UCSD-AML1 (cell line): ENCODE results near the gene FOXC1.

Source experiments
- DNase-seq: peaks from one replicate; lab custom pipeline; 2025; ENCODE audit not compliant: unreplicated experiment; lab: John Stamatoyannopoulos, UW

FOXC1 gene

DNA sequence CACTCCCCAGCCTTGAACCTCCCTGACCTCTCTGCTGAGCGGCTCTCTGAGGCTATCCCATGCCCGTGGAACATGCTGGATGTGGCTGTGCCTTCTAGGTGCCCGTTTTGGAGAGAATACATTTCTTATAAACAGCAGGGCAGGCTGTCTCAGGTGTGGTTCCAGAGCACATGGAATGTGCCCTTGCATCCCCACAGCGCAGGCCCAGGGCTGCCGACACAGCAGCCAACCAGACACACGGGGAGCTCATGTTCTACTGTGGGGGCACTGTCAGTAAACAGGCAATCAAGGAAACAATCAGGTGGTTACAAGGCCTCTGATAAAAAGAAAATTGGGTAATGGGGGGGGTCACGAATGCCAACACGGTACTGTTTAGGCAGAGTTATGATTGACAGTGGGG lies 30.8 kb downstream of the FOXC1 start:
- DNase-seq = no peak

DNA sequence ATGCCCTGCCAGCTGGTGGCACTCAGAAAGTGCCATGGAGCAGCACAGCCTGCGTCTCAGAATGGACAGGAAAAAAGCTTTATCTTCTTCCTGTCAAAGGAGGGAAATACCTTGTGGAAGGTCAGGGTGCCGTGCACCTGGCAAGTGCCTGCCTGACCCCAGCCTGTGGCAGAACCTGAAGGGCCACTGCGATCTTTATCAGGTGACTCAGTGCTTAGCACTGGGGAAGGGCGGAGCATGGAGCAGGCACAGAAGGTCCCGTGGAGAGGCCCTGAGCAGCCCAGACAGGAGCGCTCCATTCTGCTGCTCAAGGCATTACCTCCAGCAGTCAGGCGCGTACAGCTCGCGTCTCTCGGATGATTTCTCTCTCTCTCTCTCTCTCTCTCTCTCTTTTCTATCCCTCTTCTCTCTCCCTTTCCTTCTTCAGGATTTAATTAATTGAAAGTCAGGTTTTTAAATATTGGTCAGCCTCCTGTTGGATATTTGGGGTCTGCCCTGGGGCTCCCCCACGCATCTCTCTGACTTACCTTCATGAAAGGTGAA lies 31.7 kb downstream of the FOXC1 start:
- no peak for DNase-seq

DNA sequence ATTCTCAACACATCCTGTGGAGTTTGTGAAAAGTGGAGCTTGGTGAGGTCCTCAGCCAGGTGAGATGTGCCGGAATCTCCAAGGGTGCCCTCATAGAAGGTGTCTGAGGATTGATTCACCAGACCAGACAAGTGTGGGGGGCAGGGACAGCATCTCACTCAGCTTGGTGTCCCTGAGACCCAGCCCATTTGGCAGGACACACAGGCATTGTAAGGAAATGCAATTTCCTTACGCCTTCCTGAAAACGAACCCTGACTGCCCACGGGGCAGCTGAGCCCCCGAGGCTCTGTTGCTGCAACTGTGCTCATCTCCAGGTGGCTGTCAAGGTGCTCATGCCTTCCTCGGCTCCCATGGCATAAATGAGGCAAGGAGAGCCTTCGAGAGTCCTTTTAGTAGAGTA lies 33.4 kb downstream of the FOXC1 start:
- no peak for DNase-seq

DNA sequence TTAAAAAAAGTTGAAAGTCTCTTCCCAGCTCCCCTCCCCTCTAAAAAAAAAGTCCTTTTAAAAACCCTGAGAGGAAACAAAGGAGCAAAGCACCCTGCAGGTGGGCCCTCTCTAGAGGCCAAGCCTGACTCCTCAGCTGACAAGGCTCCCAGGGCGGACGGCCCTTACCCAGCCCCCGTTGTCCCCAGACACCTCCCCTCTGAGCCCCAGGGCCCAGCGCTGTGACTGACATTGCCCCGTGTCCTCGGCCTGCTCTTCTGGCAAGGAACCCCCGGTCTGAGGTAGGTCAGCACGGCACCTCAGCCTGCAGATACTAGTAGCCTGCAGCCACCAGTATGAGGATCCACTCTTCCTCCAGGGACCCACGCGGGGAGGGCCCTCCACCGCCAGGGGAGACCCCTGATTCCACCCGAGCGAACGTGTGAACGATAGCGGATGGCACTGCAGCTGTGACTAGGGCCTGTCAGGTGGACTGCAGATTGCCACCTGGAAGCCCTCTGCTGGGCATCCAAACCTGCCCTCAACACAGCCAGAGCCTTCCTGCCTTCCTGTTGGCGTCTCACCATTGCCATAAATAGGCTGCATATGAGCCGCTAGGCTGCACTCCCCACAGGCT lies 34.2 kb downstream of the FOXC1 start:
- DNase-seq = no peak

DNA sequence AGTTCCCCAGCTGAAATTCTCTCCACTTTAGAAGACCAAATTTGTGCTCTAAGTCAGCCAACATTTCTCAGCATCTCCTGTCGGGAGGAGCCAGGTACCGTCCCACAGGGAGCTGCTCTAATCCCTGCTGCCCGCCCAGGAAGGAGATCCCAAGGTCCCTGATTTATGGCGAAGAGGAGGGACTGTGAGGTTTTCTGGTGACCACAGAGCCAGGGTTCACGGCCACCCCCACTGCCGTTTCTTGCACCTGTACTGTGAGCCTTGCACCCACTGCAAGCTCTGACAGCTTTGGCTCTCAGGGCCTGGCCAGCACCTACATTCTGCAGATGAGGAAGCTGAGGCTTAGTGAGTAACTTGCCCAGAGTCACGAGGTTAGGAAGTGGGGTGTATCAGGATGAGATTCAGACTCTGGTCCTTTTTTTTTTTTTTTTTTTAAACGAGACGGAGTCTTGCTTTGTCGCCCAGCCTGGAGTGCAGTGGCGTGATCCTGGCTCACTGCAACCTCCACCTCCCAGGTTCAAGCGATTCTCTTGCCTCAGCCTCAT lies 34.9 kb downstream of the FOXC1 start:
- DNase-seq = no peak

DNA sequence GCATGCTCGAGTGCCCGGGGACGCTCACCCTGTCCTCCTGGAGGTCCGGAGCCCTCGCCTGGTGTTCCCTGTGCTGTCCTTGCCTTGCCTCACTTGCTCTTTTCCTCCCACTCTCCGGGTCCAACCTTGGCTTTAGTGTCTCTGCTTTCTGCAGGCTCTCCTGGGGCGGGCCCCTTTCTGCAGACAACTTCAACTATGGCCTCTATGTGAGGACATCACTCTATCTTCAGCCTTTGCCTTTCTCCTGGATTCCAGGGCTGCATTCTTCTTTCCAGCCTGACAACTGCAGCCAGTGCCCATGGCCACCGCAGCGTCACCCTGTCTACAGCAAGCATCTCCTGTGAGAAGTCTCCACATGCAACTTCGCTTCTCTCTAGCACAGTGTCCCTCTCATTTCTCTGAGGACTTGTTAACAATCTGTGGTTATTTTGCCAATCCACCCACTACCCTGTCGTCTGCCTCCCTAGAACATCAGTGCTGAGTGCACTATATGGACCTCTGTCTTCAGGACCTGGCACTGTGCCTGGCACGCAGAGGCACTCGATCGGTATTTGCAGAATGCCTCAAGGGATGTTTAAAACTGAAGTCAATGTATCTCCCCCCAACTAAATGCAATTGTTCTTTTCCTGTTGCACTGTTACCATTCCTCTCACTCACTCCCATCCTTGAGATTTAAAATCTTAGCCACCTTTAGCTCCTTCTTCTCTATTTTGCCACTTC lies 35.9 kb downstream of the FOXC1 start:
- no peak for DNase-seq

DNA sequence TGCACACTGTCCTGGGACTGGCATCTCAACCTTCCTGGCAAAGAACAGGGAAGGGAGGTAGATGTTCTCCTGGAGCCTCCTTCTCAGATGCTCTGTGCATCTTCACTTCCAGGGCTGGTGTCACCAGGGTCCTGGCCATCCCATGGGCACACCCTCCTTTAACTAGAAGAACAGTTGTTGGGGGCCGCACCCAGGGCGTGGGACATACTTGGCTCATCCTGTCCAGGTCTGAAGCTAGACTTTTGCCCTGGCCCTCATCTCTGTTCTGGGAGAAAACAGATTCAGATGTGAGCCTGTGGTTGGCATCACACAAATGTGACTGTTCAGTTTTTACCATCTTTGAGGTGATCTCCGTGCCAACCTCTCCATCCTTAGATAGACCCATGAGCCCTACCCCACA lies 41.6 kb downstream of the FOXC1 start:
- DNase-seq = no peak

DNA sequence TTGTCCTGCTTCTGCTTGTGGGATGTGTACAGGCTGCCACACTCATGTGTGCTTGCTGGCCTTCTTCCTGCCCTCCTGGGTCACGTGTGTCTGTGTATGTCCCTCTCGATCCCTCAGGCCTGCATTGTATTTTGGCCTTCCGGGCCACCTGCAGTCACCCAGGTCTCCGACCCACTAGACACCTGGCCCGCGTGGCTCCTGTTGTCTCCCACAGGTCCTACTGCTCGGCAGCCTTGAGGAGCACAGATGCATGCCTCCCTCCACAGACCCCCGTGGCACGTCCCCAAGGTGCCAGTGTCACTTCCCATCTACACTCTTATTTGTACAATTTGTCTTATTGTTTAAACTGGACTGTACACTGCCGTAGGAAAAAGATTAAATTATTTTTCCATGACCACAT lies 43.1 kb downstream of the FOXC1 start:
- no peak for DNase-seq

DNA sequence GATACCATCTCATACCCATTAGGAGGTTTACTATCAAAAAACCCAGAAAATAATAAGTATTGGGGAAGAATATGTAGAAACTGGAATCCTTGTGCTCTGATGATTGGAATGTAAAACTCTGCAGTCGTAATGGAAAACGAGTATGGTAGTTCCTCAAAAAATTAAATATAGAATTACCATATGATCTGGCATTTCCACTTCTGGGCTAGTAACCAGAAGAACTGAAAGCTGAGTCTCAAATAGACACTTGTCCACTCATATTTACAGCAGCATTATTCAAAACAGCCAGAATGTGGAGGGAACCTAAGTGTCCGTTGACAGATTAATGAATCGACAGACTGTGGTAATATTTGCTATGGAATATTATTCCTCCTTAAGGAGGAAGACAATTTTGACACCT lies 44.3 kb downstream of the FOXC1 start:
- no peak for DNase-seq

DNA sequence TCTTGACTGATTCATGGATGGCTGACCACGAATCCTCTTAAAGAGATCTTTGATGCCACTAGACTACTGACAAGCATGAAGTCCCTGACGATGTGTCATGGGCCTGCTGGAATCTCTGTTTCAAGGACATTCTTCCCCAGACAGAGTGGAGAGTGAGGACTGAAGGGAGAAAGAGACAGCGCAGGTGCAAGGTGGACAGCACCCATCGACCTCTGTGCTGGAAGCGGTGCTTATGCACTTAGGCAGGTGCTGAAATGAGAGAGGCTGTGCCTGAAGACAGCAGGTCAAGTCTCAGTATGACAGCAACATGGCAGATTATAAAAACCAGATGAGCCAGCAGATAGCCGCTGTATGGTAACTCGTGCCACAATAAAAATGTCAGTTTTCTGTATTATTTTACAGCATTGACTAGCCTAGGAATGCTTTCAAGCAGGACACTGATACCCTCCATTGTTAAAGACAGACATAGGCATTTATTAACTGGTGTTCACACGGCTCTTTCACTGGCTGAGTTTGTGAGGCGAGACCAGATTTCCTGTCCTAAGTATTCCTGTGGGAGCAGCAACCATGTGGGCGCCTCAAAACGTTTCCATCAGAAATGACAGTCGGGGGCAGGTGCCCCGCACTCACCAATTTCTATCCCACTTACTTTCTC lies 47.5 kb downstream of the FOXC1 start:
- no peak for DNase-seq

DNA sequence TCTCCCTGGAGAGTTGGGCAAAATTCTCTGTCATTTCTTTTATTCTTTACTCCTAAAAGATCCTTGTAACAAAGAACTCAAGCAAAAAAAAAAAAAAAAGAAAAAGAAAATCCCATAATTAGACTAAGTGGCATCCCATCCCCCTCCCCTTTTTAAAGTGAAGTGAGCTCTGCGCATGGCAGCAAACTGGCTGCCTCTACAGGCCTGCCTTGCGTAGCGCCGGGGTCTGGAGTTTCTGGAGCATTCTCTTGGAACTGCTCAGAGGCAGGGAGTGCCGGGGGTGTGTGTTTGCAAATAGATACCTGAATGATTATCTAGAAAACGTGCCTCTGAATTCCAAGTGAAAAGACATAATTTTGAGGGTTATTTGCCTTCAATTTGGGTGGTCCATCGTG lies 48.1 kb downstream of the FOXC1 start:
- no peak for DNase-seq

DNA sequence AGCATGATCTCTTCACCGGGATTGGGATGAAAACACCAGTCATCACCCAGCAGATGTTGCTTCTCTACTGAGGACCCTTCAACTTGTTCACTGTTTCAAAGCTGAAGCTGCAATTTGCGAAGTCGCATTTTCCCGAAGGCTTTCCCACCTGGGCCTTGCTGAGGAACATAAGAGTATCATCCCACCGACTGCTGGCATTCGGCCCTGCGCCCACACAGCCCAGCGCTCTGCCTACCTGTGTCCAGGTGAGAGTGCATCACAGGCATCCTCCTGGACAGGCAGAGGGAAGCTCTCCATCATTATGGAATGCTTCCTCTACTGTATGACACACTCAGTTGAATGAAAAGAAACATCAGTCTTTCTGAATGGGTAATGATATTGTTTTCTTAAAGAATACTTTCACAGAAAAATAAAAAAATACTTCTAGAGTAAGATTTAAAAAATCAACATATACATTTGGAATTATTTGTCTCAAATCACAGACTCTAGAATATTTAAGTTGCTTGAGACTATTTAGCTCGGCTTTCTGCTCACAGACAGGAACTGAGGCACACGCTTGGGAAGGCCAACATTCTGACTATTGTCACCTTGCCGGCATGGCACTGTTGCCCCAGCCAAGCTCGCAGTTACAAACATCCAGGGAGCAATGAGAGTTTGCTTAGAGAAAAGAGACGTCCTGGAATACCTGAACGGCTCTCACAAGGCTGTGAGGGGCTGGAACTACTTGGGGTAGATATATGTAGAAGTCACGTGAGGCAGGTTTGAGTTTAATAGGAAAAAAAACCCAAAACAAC lies 48.7 kb downstream of the FOXC1 start:
- DNase-seq = no peak

DNA sequence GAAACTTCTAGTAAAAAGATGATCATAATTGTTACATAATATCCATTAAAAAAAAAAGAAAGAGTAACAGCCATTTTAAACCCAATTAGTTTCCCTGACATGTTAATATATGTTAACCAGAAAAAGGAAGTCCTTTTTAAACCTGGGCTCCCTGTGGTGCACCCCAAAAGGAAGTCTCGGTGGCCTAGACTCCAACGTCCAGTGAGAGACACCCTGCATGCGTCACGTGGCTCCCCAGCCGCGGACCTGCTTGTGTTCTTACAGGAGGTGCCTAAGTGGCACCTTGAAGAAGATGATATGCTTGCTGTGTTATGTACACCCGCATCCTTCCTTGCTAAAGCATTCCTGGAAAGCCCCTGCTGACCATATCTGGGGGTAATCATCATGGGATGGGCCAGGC lies 50.1 kb downstream of the FOXC1 start:
- no peak for DNase-seq

DNA sequence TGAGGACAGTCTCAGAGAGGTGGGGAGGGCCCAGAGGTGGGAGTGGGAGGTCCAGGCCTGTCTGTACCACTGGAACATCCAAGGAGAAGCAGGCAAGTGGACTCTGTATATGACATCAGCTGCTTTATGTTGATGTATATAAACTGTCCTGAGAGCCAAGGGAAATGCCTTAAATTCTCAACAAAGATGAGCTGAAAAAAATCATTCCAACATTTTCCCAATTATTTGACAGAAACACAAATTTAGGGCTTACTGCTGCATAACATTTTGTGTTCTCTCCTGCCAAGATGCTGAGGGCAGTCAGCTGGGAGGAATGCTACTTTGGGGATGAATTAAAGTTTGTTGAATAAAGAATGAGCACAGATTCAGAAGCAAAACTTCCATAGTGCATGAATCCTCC lies 52.8 kb downstream of the FOXC1 start:
- DNase-seq = no peak
